Measurements from ENCODE around the gene SLC6A11. TPM values are rescaled to one million over a fixed set of nuclear protein-coding genes. Genes with fewer than 3 reads are reported as not detected.

The SLC6A11 gene
- polyA plus RNA-seq, 1 donor (not counting 4 experiments of a cell fraction or from before 2014, with no cell fraction given) = 9.8 TPM

- DNase-seq (ENCODE audit: low read depth, low spot score) = no peak
- H3K27ac ChIP-seq (ENCODE audit: control insufficient read depth, insufficient read depth, low read length) = peak overlapping the region; percentile 86
- no peaks in the 10 kb centered on the region for H3K36me3 ChIP-seq (ENCODE audit: control insufficient read depth in 2 of 2, extremely low read depth in 1 of 2, insufficient read depth in 2 of 2, low read length in 2 of 2)
- H3K4me3 ChIP-seq (ENCODE audit: control insufficient read depth in 2 of 3, extremely low read depth in 1 of 3, insufficient read depth in 2 of 3, low read depth in 1 of 3, low read length in 3 of 3) = peak overlapping the region in 1 of 3 experiments; percentile 21
- no peaks in the 10 kb centered on the region for H3K79me2 ChIP-seq (ENCODE audit: control insufficient read depth, insufficient read depth, low read length)
- no peaks in the 10 kb centered on the region for H3K9me3 ChIP-seq (ENCODE audit: control insufficient read depth, low read depth, low read length)
- no peaks in the 10 kb centered on the region for H3K27me3 ChIP-seq (ENCODE audit: control insufficient read depth, extremely low read depth, insufficient read depth, low read length)
- H3K4me2 ChIP-seq (ENCODE audit: control insufficient read depth, extremely low read depth, insufficient read depth, low read depth, low read length) = peak overlapping the region; percentile 51
- peak; percentile 89 for FAIRE-seq
- no peaks in the 10 kb centered on the region for H4K20me1 ChIP-seq (ENCODE audit: control insufficient read depth, extremely low read depth, insufficient read depth, low read length)
- dilution Hi-C loops (cut with MboI; ENCODE audit: extremely low pct_ligation_motif_present, low sequenced_read_pairs) = no loop called here
- no peak for TF ChIP-seq EZH2 (IDR thresholded peaks at IDR 0.05; ENCODE audit: low read length)
- no peak for TF ChIP-seq CTCF (optimal IDR thresholded peaks at IDR 0.05 in 1 of 3, IDR thresholded peaks at IDR 0.05 in 1 of 3, conservative IDR thresholded peaks at IDR 0.05 in 1 of 3; ENCODE audit: extremely low read depth in 1 of 3, insufficient read depth in 2 of 3, low read length in 3 of 3)
- H3K9me1 ChIP-seq (ENCODE audit: control insufficient read depth, extremely low read depth, insufficient read depth, low read length) = no peaks in the 10 kb centered on the region
- H2AFZ ChIP-seq (ENCODE audit: control insufficient read depth, low read length) = peak overlapping the region; percentile 79
- peaks cover 44% of the 10 kb centered on the region for H3K4me1 ChIP-seq (ENCODE audit: control insufficient read depth, extremely low read depth, insufficient read depth, low read length)
- H3K9ac ChIP-seq (ENCODE audit: control insufficient read depth, extremely low read depth, insufficient read depth, low read length) = peak overlapping the region; percentile 67
Measured at GRCh38 chr3:10933805-10934481, 117.9 kb downstream of the SLC6A11 start.

GRCh38 chr3:10935028-10935427 is 119.0 kb downstream of the SLC6A11 start:
- Histone ChIP-seq H3K9me1 (ENCODE audit: control insufficient read depth, extremely low read depth, insufficient read depth, low read length) (no peaks in the 10 kb centered on the region), H3K4me3 (ENCODE audit: control insufficient read depth in 2 of 3, extremely low read depth in 1 of 3, insufficient read depth in 2 of 3, low read depth in 1 of 3, low read length in 3 of 3) (no peak overlapping the region), H3K4me1 (ENCODE audit: control insufficient read depth, extremely low read depth, insufficient read depth, low read length) (peaks cover 44% of the 10 kb centered on the region), H3K9me3 (ENCODE audit: control insufficient read depth, low read depth, low read length) (no peaks in the 10 kb centered on the region), H3K79me2 (ENCODE audit: control insufficient read depth, insufficient read depth, low read length) (no peaks in the 10 kb centered on the region), H3K36me3 (ENCODE audit: control insufficient read depth in 2 of 2, extremely low read depth in 1 of 2, insufficient read depth in 2 of 2, low read length in 2 of 2) (no peaks in the 10 kb centered on the region), H4K20me1 (ENCODE audit: control insufficient read depth, extremely low read depth, insufficient read depth, low read length) (no peaks in the 10 kb centered on the region), H2AFZ (ENCODE audit: control insufficient read depth, low read length) (no peak overlapping the region), H3K4me2 (ENCODE audit: control insufficient read depth, extremely low read depth, insufficient read depth, low read depth, low read length) (no peak overlapping the region), H3K27ac (ENCODE audit: control insufficient read depth, insufficient read depth, low read length) (peak overlapping the region; percentile 86), H3K9ac (ENCODE audit: control insufficient read depth, extremely low read depth, insufficient read depth, low read length) (no peak overlapping the region), H3K27me3 (ENCODE audit: control insufficient read depth, extremely low read depth, insufficient read depth, low read length) (no peaks in the 10 kb centered on the region)
- dilution Hi-C loops (cut with MboI; ENCODE audit: extremely low pct_ligation_motif_present, low sequenced_read_pairs) = no loop called here
- FAIRE-seq = no peak
- TF ChIP-seq CTCF (optimal IDR thresholded peaks at IDR 0.05 in 1 of 3, IDR thresholded peaks at IDR 0.05 in 1 of 3, conservative IDR thresholded peaks at IDR 0.05 in 1 of 3; ENCODE audit: extremely low read depth in 1 of 3, insufficient read depth in 2 of 3, low read length in 3 of 3) = no peak
- no peak for TF ChIP-seq EZH2 (IDR thresholded peaks at IDR 0.05; ENCODE audit: low read length)
- no peak for DNase-seq (ENCODE audit: low read depth, low spot score)
